NT2/D1 (cell line): ENCODE measurements around the gene PALM.

Experiments used
- SUZ12 ChIP-seq: IDR thresholded peaks from 2 replicates; pipeline ENCODE4 v1.6.1; 2011; ENCODE audit not compliant: insufficient read length, insufficient read depth; ENCODE audit errors: extremely low read depth
- YY1 ChIP-seq: IDR thresholded peaks from 2 replicates; pipeline ENCODE4 v1.6.1; 2011; ENCODE audit not compliant: insufficient read length, insufficient read depth
- ZNF274 ChIP-seq: IDR thresholded peaks from 2 replicates; pipeline ENCODE4 v1.6.1; 2011; ENCODE audit warnings: mild to moderate bottlenecking, low read depth, low read length

DNA sequence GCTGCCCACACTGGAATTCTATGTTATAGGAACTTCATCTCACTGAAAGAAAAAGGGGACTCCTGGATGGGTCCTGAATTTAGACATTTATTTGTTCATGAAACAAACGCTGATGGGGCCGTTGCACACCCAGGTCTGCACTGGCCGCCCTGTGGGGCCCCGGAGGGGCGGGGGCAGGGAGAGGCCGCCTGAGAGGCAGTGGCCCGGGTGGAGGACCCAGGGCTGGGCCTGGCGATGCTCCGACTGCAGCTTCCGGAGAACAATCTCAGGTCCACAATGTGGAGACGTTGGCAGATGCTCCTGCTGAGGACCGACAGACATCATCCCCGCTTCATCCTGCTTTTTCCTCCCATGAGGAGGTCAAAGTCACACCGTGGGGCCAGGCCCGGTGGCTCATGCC lies 72.2 kb downstream of the PALM start:
- TF ChIP-seq SUZ12 (no peak), ZNF274 (no peak), YY1 (no peak)
